Urothelium cell line (cell line): ENCODE measurements around the gene RNF103.
"Not testable (repeated sequence)": the region's sequence is repeated elsewhere in the genome, so short reads cannot be mapped to it uniquely, and the experiment has no call there.

ENCODE experiments used
- DNase-seq: peaks from one replicate; pipeline ENCODE4 v3.0.0; 2011; ENCODE audit warnings: low spot score, mixed read lengths
- FAIRE-seq: peaks from 2 replicates; lab custom pipeline; 2011; peaks lifted over from hg19 to GRCh38; lab: Jason Lieb, UNC

Gene RNF103

DNA sequence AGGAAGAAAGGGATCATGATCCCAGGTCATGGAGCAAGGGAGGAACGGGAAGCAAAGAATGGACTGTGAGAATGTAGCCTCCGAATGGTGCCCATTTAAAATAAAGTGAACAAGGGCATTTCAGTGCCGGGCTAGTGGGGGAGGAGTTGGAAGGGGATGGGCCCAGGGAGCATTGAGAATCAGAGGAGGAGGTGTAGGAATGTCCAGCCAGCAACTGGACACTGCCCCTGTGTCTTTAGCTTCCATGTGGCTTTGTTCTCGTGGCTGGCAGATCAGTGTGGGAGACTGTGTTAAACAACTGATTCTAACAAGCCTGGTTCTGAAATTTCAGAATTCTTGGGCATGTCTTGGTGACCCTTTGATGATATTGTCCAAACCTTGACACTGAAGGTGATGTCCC lies 1.4 kb upstream of the RNF103 start:
- no peak for DNase-seq
- FAIRE-seq = no peak

- FAIRE-seq = no peak
- DNase-seq = no peak
Measured at GRCh38 chr2:86624267-86624547, 542 bp upstream of the RNF103 start.

DNA sequence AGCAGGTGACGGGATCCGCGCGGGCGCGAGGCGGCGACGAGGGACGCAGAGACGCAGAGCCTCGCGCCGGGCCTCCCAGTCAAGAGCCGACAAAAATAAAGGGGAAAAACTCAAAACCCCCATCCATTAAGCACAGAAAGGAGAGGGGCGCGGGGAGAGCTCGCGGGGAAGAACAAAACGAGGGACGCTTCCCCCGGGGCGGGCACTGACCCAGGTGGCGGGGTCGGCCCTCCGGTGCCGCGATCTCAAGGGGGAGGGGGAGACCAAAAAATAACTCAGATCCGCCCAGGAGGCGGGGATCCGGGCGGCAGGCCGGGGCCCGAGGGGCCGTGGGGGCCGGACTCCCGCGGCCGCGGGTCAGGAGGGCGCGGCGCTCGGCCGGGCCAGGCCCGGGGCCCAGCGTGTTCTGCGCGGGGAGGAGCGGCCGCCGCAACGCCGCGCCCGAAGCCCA lies 597 bp downstream of the RNF103 start:
- peak; percentile 74 for DNase-seq
- no peak for FAIRE-seq

- DNase-seq = peak; percentile 24
Measured at GRCh38 chr2:86622519-86623042, 1.1 kb downstream of the RNF103 start.

GRCh38 chr2:86621280-86621943 lies 2.3 kb downstream of the RNF103 start:
- no peak for FAIRE-seq
- DNase-seq = no peak

More at GRCh38 chr2:86622519-86623042, 1.1 kb downstream of the RNF103 start:
- FAIRE-seq = no peak

DNA sequence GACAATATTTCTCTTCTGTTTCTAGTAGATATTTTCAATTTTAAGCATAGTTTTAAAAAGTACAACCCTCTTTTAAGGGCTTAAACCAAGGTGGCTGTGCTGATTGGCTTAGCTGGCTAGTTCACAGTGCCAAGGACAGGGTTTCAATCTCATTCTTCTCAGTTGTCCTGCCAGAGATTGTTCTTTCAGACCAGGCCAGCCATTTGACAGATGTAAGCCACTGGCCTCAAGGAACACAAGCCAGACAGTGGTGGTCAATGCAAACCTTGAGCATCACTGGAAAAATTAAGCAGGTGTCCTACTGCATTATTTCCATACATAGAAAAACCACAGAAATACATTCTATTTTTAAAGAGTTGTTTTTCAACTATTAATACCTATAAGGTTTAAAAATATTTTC lies 5.9 kb downstream of the RNF103 start:
- FAIRE-seq = no peak
- no peak for DNase-seq

DNA sequence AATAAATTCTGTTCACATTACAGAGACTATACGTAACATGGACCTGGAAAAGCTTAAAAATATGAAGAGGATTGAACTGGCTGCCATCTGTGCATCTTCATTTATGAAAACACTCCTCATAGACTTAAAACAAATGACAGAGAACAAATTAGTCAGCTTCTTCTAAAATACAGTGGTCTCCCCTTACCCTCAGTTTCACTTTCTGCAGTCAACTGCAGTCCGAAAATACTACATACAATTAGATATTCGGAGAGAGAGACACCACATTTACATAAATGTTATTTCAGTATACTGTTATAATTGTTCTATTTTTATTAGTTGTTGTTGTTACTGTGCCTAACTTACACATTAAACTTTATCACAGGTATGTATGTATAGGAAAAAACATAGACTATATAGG lies 6.5 kb downstream of the RNF103 start:
- DNase-seq (no peak), FAIRE-seq (no peak)

GRCh38 chr2:86616502-86616901 lies 7.2 kb downstream of the RNF103 start:
- FAIRE-seq (no peak), DNase-seq (no peak)

- no peak for FAIRE-seq
- no peak for DNase-seq
Measured at GRCh38 chr2:86615596-86615995, 8.1 kb downstream of the RNF103 start.

- FAIRE-seq (no peak), DNase-seq (no peak)
Measured at GRCh38 chr2:86613515-86613914, 10.2 kb downstream of the RNF103 start.

DNA sequence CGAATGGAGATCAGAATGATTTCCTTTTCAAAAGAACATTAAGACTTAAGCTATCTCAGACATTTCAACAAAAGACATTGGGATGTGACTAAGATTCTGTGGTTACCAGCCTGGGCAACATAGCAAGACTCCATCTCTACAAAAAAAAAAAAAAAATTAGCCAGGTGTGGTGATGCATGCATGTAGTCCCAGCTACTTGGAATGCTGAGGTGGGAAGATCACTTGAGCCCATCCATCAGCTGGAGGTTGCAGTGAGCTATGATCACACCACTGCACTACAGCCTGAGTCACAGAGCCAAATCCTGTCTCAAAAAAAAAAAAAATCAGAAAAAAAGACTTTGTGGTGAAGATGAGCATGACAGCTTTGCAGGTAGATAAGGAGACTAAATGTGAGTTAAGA lies 12.8 kb downstream of the RNF103 start:
- no peak for DNase-seq
- no peak for FAIRE-seq

- DNase-seq (no peak), FAIRE-seq (no peak)
Measured at GRCh38 chr2:86608832-86609410, 14.7 kb downstream of the RNF103 start.

DNA sequence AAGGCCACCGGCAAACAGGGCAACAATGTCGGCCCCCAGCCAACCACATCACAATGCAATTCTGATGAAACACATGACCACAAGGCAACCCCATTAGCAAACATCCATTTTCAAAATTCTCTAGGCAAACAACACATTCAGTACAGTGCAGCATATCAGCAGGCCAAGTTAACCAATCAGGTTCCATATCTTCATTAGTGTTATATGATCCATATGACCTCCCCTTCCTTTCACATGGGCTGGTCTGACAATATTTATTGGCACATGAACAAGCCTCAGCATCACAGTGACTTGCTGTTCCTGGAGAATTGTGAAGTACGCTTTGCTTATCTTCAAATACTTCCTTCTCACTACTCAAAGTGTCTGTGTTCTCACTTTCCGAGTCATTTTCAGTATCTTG lies 19.8 kb downstream of the RNF103 start:
- DNase-seq (no peak), FAIRE-seq (no peak)

DNA sequence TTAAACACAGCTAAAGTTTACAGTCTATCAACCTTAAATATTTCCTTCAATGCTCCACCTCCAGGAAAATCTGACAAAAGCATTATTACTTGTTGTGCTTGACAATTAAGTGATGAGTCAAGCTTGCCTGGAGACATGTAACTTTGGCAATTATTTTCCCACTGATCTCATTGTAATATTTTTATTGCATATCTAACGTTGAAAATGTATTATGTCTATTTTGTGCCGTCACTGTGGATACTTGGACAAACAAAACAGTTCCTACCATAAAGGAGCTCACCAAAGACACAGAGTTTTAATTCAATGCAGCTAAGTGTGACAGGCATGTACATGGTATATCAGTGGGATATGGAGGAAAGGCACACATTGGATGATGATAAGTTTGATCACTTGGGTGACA lies 24.7 kb downstream of the RNF103 start:
- FAIRE-seq (no peak), DNase-seq (no peak)

DNA sequence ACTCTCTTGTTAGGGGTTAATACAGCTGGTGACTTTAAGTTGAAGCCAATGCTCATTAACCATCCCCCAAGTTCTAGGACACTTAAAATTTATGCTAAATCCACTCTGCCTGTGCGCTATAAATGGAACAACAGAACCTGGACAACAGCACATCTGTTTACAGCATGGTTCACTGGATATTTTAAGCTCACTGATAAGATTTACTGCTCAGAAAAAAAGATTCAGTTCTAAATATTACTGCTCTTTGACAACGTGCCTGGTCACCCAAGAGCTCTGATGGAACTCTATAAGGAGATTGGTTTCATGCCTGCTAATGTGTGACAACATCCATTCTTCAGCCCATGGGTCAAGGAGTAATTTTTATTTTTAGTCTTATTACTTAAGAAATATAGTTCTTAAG lies 27.5 kb downstream of the RNF103 start:
- DNase-seq = no peak
- FAIRE-seq = no peak

- FAIRE-seq (no peak), DNase-seq (no peak)
Measured at GRCh38 chr2:86593266-86593665, 30.4 kb downstream of the RNF103 start.

DNA sequence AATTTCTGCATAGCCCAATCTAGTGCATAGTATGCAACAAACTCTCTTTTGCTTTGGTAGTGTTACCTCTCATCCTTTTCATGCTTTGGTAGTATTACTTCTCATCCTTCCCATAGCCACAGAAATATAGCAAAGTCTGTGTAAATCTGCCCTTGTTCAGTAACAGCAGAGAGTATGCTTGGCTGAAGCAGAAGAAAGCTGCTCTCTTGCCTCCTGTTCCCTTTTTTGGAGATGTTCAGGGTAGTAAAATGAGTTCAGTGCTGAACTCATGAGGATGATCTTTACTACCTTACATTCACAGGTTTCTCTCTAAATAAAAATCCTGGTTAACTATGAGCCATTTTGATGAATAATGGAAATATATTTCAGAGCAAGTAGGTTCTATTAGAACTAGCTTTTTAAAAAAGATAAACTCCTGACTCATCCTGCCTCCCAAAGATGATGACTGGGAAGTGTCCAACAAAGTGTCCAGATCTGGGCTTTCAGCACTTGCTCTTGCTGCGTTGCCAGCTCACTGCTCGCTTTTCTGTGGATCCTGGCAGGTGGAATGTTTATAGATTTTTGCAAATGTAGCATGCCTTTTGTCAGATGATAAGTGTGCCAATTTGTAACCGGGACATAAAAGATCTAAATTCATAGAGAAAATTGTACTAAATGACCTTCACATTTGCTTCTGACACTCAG lies 31.0 kb downstream of the RNF103 start:
- FAIRE-seq = no peak
- DNase-seq = no peak

DNA sequence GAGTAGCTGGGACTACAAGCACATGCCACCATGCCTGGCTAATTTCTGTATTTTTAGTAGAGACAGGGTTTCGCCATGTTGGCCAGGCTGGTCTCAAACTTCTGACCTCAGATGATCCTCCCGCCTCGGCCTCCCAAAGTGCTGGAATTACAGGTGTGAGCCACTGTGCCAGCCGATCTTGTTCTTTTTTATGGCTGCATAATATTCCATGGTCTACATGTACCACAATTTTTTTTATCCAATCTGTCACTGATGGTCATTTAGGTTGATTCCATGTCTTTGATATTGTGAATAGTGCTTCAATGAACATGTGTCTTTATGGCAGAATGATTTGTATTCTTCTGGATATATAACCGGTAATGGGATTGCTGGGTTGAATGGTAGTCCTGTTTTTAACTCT lies 34.0 kb downstream of the RNF103 start:
- not testable (repeated sequence) for FAIRE-seq, DNase-seq

GRCh38 chr2:86584151-86584913 lies 39.3 kb downstream of the RNF103 start:
- DNase-seq (no peak), FAIRE-seq (no peak)

- FAIRE-seq = no peak
- DNase-seq = no peak
Measured at GRCh38 chr2:86580560-86580959, 43.1 kb downstream of the RNF103 start.

GRCh38 chr2:86577817-86578456 lies 45.7 kb downstream of the RNF103 start:
- FAIRE-seq (no peak), DNase-seq (no peak)
